OCI-LY7 (cell line): ENCODE measurements around the gene SLC22A1. TPM values are rescaled to one million over a fixed set of nuclear protein-coding genes. Genes with fewer than 3 reads are reported as not detected.

Experiments
- BruUV-seq: library from RNA; stranded (reverse); fragments of 400-500 nt; replicated peaks from 2 replicates; lab custom pipeline; 2021; lab: Mats Ljungman, UMichigan
- CTCF ChIA-PET: fragments of 300-600 bp; sonication (Branson Sonifier 250); formaldehyde crosslinking; loops from one replicate; lab custom pipeline; 2022; ENCODE audit warnings: antibody characterized with exemption; ENCODE audit not compliant: unreplicated experiment; lab: Charles Lee
- POLR2A ChIA-PET: fragments of 300-600 bp; sonication (Branson Sonifier 250); formaldehyde crosslinking; loops from one replicate; lab custom pipeline; 2022; ENCODE audit warnings: antibody characterized with exemption; lab: Charles Lee
- DNase-seq: peaks from one replicate; pipeline ENCODE4 v3.0.0-alpha.2; 2015; ENCODE audit warnings: low spot score
- H2AFZ ChIP-seq: fragments of 200-600 bp; sonication (generic), shearing (Covaris generic); 2 replicates; pipeline ENCODE4 v1.6.1; 2014; ENCODE audit warnings: mild to moderate bottlenecking, antibody characterized with exemption, low read length, moderate library complexity
- H3K27ac ChIP-seq: fragments of 200-600 bp; sonication (generic); 2 replicates; pipeline ENCODE4 v1.5.1; 2014; ENCODE audit warnings: mixed run types, low read depth, mild to moderate bottlenecking, moderate library complexity, low read length, inconsistent platforms; ENCODE audit not compliant: poor library complexity, severe bottlenecking
- H3K36me3 ChIP-seq: fragments of 200-600 bp; sonication (generic); 2 replicates; pipeline ENCODE4 v1.6.1; 2014; ENCODE audit warnings: mild to moderate bottlenecking, antibody characterized with exemption, low read length, moderate library complexity, mixed read lengths; ENCODE audit not compliant: insufficient read depth
- H3K4me1 ChIP-seq: fragments of 200-600 bp; sonication (generic); 2 replicates; pipeline ENCODE4 v1.5.1; 2014; ENCODE audit warnings: mild to moderate bottlenecking, low read length; ENCODE audit not compliant: insufficient read depth, poor library complexity, severe bottlenecking
- H3K4me2 ChIP-seq: fragments of 200-600 bp; sonication (generic); 2 replicates; pipeline ENCODE4 v1.6.1; 2014; ENCODE audit warnings: mild to moderate bottlenecking, low read length
- H3K4me3 ChIP-seq: fragments of 200-600 bp; sonication (generic); 2 replicates; pipeline ENCODE4 v1.5.1; 2014; ENCODE audit warnings: mild to moderate bottlenecking, low read depth, low read length; ENCODE audit not compliant: poor library complexity, severe bottlenecking
- H3K79me2 ChIP-seq: fragments of 200-600 bp; sonication (generic); 2 replicates; pipeline ENCODE4 v1.6.1; 2016; ENCODE audit warnings: low read depth, mild to moderate bottlenecking, low read length, moderate library complexity, mixed read lengths; ENCODE audit not compliant: insufficient read depth
- H3K9me2 ChIP-seq: fragments of 200-600 bp; sonication (generic); 2 replicates; pipeline ENCODE4 v1.6.1; 2016; ENCODE audit warnings: mild to moderate bottlenecking, low read length, mixed read lengths; ENCODE audit not compliant: insufficient read depth
- H3K9me3 ChIP-seq: fragments of 200-600 bp; sonication (generic); 2 replicates; pipeline ENCODE4 v1.6.1; 2014; ENCODE audit warnings: mild to moderate bottlenecking, mixed run types, low read length, mixed read lengths
- H4K20me1 ChIP-seq: fragments of 200-600 bp; sonication (generic); 2 replicates; pipeline ENCODE4 v1.6.1; 2014; ENCODE audit warnings: mild to moderate bottlenecking, antibody characterized with exemption, low read length, moderate library complexity, mixed read lengths; ENCODE audit not compliant: insufficient read depth
- CTCF ChIP-seq: fragments of 200-600 bp; sonication (generic); conservative IDR thresholded peaks from 2 replicates; pipeline ENCODE4 v1.5.1; 2014; ENCODE audit warnings: mild to moderate bottlenecking, antibody characterized with exemption, low read length, moderate library complexity, mixed read lengths
- EZH2phosphoT487 ChIP-seq: fragments of 200-600 bp; sonication (generic); IDR thresholded peaks from 2 replicates; pipeline ENCODE4 v1.6.1; 2018; ENCODE audit warnings: low read depth, borderline replicate concordance, mild to moderate bottlenecking, mixed run types, antibody characterized with exemption, low read length, moderate library complexity, mixed read lengths
- intact Hi-C: fragments of 100-400 bp; cut with micrococcal nuclease; formaldehyde crosslinking; loops from one replicate; pipeline ENCODE4 v1.10.0; 2022; ENCODE audit not compliant: unreplicated experiment
- total RNA-seq, 2 experiments: library from RNA; depleted of rRNA in 1 of 2; stranded (reverse); fragments of >200 nt in 1 of 2; shearing (Covaris generic) in 1 of 2; gene quantifications; 2 replicates each; pipeline ENCODE4 v1.2.3, GENCODE V29; 2014 to 2022

SLC22A1 gene
- total RNA-seq, 2 experiments from 2014 or later: not detected

GRCh38 chr6:160128879-160129516 lies 7.4 kb downstream of the SLC22A1 start:
- H3K36me3 ChIP-seq: no peaks in the 10 kb centered on the region
- no peak for DNase-seq
- CTCF ChIA-PET: no interaction called here
- H3K9me2 ChIP-seq: no peaks in the 10 kb centered on the region
- POLR2A ChIA-PET: no interaction called here
- no TSS peak for BruUV-seq
- TF ChIP-seq EZH2phosphoT487: no peak
- no peak for TF ChIP-seq CTCF
- H4K20me1 ChIP-seq: no peaks in the 10 kb centered on the region
- no peak overlapping the region for H3K4me3 ChIP-seq
- no peak overlapping the region for H3K27ac ChIP-seq
- no peak overlapping the region for H2AFZ ChIP-seq
- no peak overlapping the region for H3K4me2 ChIP-seq
- intact Hi-C loops: no loop called here
- no peaks in the 10 kb centered on the region for H3K4me1 ChIP-seq
- no peaks in the 10 kb centered on the region for H3K9me3 ChIP-seq
- no peaks in the 10 kb centered on the region for H3K79me2 ChIP-seq

GRCh38 chr6:160129881-160130615 lies 8.4 kb downstream of the SLC22A1 start:
- CTCF ChIA-PET: no interaction called here
- no TSS peak for BruUV-seq
- POLR2A ChIA-PET: no interaction called here
- H3K9me3 ChIP-seq: no peaks in the 10 kb centered on the region
- no peaks in the 10 kb centered on the region for H3K9me2 ChIP-seq
- no peak overlapping the region for H3K4me2 ChIP-seq
- no peaks in the 10 kb centered on the region for H4K20me1 ChIP-seq
- H3K27ac ChIP-seq: no peak overlapping the region
- TF ChIP-seq EZH2phosphoT487 (no peak), CTCF (no peak)
- no peak for DNase-seq
- H3K79me2 ChIP-seq: no peaks in the 10 kb centered on the region
- H3K36me3 ChIP-seq: no peaks in the 10 kb centered on the region
- intact Hi-C loops: no loop called here
- no peak overlapping the region for H3K4me3 ChIP-seq
- H3K4me1 ChIP-seq: no peaks in the 10 kb centered on the region
- no peak overlapping the region for H2AFZ ChIP-seq
